Trophoblast cell (in vitro differentiated cells and primary cell): Measurements from ENCODE around the gene CCT5.

ENCODE experiments used
- DNase-seq, 2 donors: peaks; one replicate each; pipeline ENCODE4 v3.0.0-alpha.2; 2016
- H2AFZ ChIP-seq: 2 replicates; pipeline ENCODE4 v1.6.1; 2013; ENCODE audit warnings: low read length, moderate library complexity, mild to moderate bottlenecking; ENCODE audit not compliant: insufficient read depth, poor library complexity
- H2AK5ac ChIP-seq: 2 replicates; pipeline ENCODE4 v1.6.1; 2013; ENCODE audit warnings: mild to moderate bottlenecking, low read length
- H2BK120ac ChIP-seq: 2 replicates; pipeline ENCODE4 v1.6.1; 2013; ENCODE audit warnings: low read length, mild to moderate bottlenecking, moderate library complexity; ENCODE audit not compliant: insufficient read depth, poor library complexity
- H2BK12ac ChIP-seq: 2 replicates; pipeline ENCODE4 v1.6.1; 2013; ENCODE audit warnings: mild to moderate bottlenecking, low read length, moderate library complexity
- H2BK5ac ChIP-seq: 2 replicates; pipeline ENCODE4 v1.6.1; 2013; ENCODE audit warnings: low read length, low read depth, moderate library complexity, mild to moderate bottlenecking; ENCODE audit not compliant: poor library complexity
- H3K14ac ChIP-seq: 2 replicates; pipeline ENCODE4 v1.6.1; 2013; ENCODE audit warnings: mild to moderate bottlenecking, low read length
- H3K18ac ChIP-seq: 2 replicates; pipeline ENCODE4 v1.6.1; 2013; ENCODE audit warnings: mild to moderate bottlenecking, low read length
- H3K23ac ChIP-seq: 2 replicates; pipeline ENCODE4 v1.6.1; 2013; ENCODE audit warnings: low read length
- H3K27ac ChIP-seq: 2 replicates; pipeline ENCODE4 v1.5.1; 2013; ENCODE audit warnings: low read depth, mild to moderate bottlenecking, inconsistent platforms, low read length, moderate library complexity
- H3K27me3 ChIP-seq: 2 replicates; pipeline ENCODE4 v1.6.1; 2013; ENCODE audit warnings: inconsistent platforms, mild to moderate bottlenecking, low read length, moderate library complexity; ENCODE audit not compliant: insufficient read depth
- H3K36me3 ChIP-seq, 2 experiments: 1 replicate in 1 of 2; 2 replicates in 1 of 2; pipeline ENCODE4 v1.6.1; 2013; ENCODE audit warnings: low read length in 2 of 2, mild to moderate bottlenecking in 2 of 2, moderate library complexity in 1 of 2; ENCODE audit not compliant: insufficient read depth in 2 of 2, control insufficient read depth in 1 of 2
- H3K4ac ChIP-seq: 2 replicates; pipeline ENCODE4 v1.6.1; 2013; ENCODE audit warnings: low read depth, mild to moderate bottlenecking, low read length, moderate library complexity
- H3K4me1 ChIP-seq, 2 experiments: 1 replicate in 1 of 2; 2 replicates in 1 of 2; pipeline ENCODE4 v1.6.1; 2013; ENCODE audit warnings: low read length in 2 of 2, mild to moderate bottlenecking in 2 of 2, moderate library complexity in 1 of 2; ENCODE audit not compliant: insufficient read depth in 2 of 2, control insufficient read depth in 1 of 2
- H3K4me2 ChIP-seq: 2 replicates; pipeline ENCODE4 v1.6.1; 2013; ENCODE audit warnings: inconsistent platforms, mild to moderate bottlenecking, low read length, moderate library complexity
- H3K4me3 ChIP-seq: 2 replicates; pipeline ENCODE4 v1.5.1; 2013; ENCODE audit warnings: mild to moderate bottlenecking, low read depth, low read length, inconsistent platforms
- H3K79me1 ChIP-seq: one replicate; pipeline ENCODE4 v1.6.1; 2013; ENCODE audit warnings: low read length
- H3K79me2 ChIP-seq: 2 replicates; pipeline ENCODE4 v1.6.1; 2013; ENCODE audit warnings: low read length, mild to moderate bottlenecking; ENCODE audit not compliant: control insufficient read depth, insufficient read depth, poor library complexity
- H3K9ac ChIP-seq: 2 replicates; pipeline ENCODE4 v1.6.1; 2013; ENCODE audit warnings: mild to moderate bottlenecking, low read length
- H3K9me3 ChIP-seq: 2 replicates; pipeline ENCODE4 v1.6.1; 2013; ENCODE audit warnings: low read depth, mild to moderate bottlenecking, control low read depth, inconsistent platforms, low read length; ENCODE audit not compliant: insufficient read depth
- H4K12ac ChIP-seq: 2 replicates; pipeline ENCODE4 v1.6.1; 2013; ENCODE audit warnings: low read depth, mild to moderate bottlenecking, low read length, moderate library complexity
- H4K8ac ChIP-seq: 2 replicates; pipeline ENCODE4 v1.6.1; 2013; ENCODE audit warnings: low read depth, mild to moderate bottlenecking, low read length, moderate library complexity
- H4K91ac ChIP-seq: one replicate; pipeline ENCODE4 v1.6.1; 2013; ENCODE audit warnings: low read depth, mild to moderate bottlenecking, low read length, moderate library complexity
- WGBS: extraction: QIAGEN DNeasy Blood & Tissue Kit; methylation state at CpG from one replicate; pipeline ENCODE4 v1.1.7; 2013; ENCODE audit warnings: missing lambda C conversion rate; ENCODE audit not compliant: insufficient read length, insufficient coverage; ENCODE audit errors: extremely low coverage; 5-methylcytosine and 5-hydroxymethylcytosine counted together

CCT5 gene

GRCh38 chr5:10289353-10289752 is 39.3 kb downstream of the CCT5 start:
- no peaks in the 10 kb centered on the region for H3K4me1 ChIP-seq
- no peak overlapping the region for H3K4me2 ChIP-seq
- WGBS = no CpG with 5 or more reads among the region's 6 CpGs
- H3K9ac ChIP-seq = no peak overlapping the region
- no peak overlapping the region for H3K4me3 ChIP-seq
- H3K79me1 ChIP-seq = no peaks in the 10 kb centered on the region
- no peaks in the 10 kb centered on the region for H3K36me3 ChIP-seq
- H3K79me2 ChIP-seq = no peaks in the 10 kb centered on the region
- peaks cover 2% of the 10 kb centered on the region for H3K9me3 ChIP-seq
- H3K4ac ChIP-seq = no peak overlapping the region
- no peak overlapping the region for H3K18ac ChIP-seq
- no peak overlapping the region for H3K23ac ChIP-seq
- no peak overlapping the region for H2AFZ ChIP-seq
- no peak overlapping the region for H4K91ac ChIP-seq
- no peak overlapping the region for H4K8ac ChIP-seq
- H2BK5ac ChIP-seq = no peak overlapping the region
- no peak overlapping the region for H3K14ac ChIP-seq
- no peak for DNase-seq
- no peak overlapping the region for H2AK5ac ChIP-seq
- H3K27me3 ChIP-seq = no peaks in the 10 kb centered on the region
- H4K12ac ChIP-seq = no peak overlapping the region
- H2BK120ac ChIP-seq = no peak overlapping the region
- H3K27ac ChIP-seq = no peak overlapping the region
- H2BK12ac ChIP-seq = no peak overlapping the region

- Histone ChIP-seq H3K9ac (no peak overlapping the region), H4K12ac (no peak overlapping the region), H2BK12ac (no peak overlapping the region), H3K23ac (no peak overlapping the region), H3K79me2 (no peaks in the 10 kb centered on the region), H3K4me3 (no peak overlapping the region), H3K18ac (no peak overlapping the region), H3K36me3 (no peaks in the 10 kb centered on the region), H3K4me1 (no peaks in the 10 kb centered on the region), H3K4ac (no peak overlapping the region), H3K79me1 (no peaks in the 10 kb centered on the region), H3K27me3 (no peaks in the 10 kb centered on the region), H2AFZ (no peak overlapping the region), H3K14ac (no peak overlapping the region), H3K27ac (no peak overlapping the region), H3K4me2 (no peak overlapping the region), H2BK120ac (no peak overlapping the region), H3K9me3 (peaks cover 2% of the 10 kb centered on the region), H2AK5ac (no peak overlapping the region), H2BK5ac (no peak overlapping the region), H4K91ac (no peak overlapping the region), H4K8ac (no peak overlapping the region)
- no CpG with 5 or more reads among the region's 10 CpGs for WGBS
- no peak for DNase-seq
These were observed 39.9 kb downstream of the CCT5 start for GRCh38 chr5:10289991-10290390.

DNA sequence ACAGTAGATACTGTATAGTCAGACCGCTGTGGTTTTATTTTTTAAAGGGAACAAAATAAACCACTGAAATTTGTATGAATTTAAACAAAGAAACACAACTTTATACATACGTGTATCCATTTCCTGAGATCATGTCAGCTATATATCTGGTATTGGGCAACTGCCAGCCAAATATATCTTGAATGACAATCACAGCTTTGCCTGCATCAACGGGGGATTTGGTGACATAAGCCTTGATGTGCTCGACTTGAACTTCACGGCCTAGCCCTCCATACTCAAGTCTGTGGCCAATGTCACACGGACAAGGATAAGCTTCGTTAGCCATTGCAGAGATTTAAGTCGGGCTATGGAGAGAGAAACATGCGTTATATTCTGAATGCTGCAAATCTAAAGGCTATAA is 40.4 kb downstream of the CCT5 start:
- H2AFZ ChIP-seq = no peak overlapping the region
- H3K4me3 ChIP-seq = no peak overlapping the region
- H2AK5ac ChIP-seq = no peak overlapping the region
- H3K9me3 ChIP-seq = peaks cover 2% of the 10 kb centered on the region
- no peaks in the 10 kb centered on the region for H3K27me3 ChIP-seq
- H3K4ac ChIP-seq = no peak overlapping the region
- H3K23ac ChIP-seq = no peak overlapping the region
- WGBS = no CpG with 5 or more reads among the region's 9 CpGs
- H3K79me1 ChIP-seq = no peaks in the 10 kb centered on the region
- H3K4me1 ChIP-seq = no peaks in the 10 kb centered on the region
- no peaks in the 10 kb centered on the region for H3K79me2 ChIP-seq
- no peak overlapping the region for H3K4me2 ChIP-seq
- H3K27ac ChIP-seq = no peak overlapping the region
- H2BK120ac ChIP-seq = no peak overlapping the region
- H3K18ac ChIP-seq = no peak overlapping the region
- H2BK12ac ChIP-seq = no peak overlapping the region
- H4K8ac ChIP-seq = no peak overlapping the region
- no peak overlapping the region for H3K9ac ChIP-seq
- H4K12ac ChIP-seq = no peak overlapping the region
- no peaks in the 10 kb centered on the region for H3K36me3 ChIP-seq
- H2BK5ac ChIP-seq = no peak overlapping the region
- no peak for DNase-seq
- H3K14ac ChIP-seq = no peak overlapping the region
- H4K91ac ChIP-seq = no peak overlapping the region

- H2AK5ac ChIP-seq = no peak overlapping the region
- no peak overlapping the region for H3K14ac ChIP-seq
- no peaks in the 10 kb centered on the region for H3K27me3 ChIP-seq
- no peaks in the 10 kb centered on the region for H3K79me1 ChIP-seq
- H2BK5ac ChIP-seq = no peak overlapping the region
- H3K23ac ChIP-seq = no peak overlapping the region
- H3K79me2 ChIP-seq = no peaks in the 10 kb centered on the region
- H4K91ac ChIP-seq = no peak overlapping the region
- no peak overlapping the region for H3K4me3 ChIP-seq
- H3K4me2 ChIP-seq = no peak overlapping the region
- no peak overlapping the region for H3K4ac ChIP-seq
- no peak overlapping the region for H4K12ac ChIP-seq
- no peaks in the 10 kb centered on the region for H3K36me3 ChIP-seq
- H2AFZ ChIP-seq = no peak overlapping the region
- no peak overlapping the region for H3K27ac ChIP-seq
- WGBS = no CpG with 5 or more reads among the region's 9 CpGs
- H3K4me1 ChIP-seq = no peaks in the 10 kb centered on the region
- H3K9ac ChIP-seq = no peak overlapping the region
- H2BK12ac ChIP-seq = no peak overlapping the region
- H3K9me3 ChIP-seq = peaks cover 4% of the 10 kb centered on the region
- H4K8ac ChIP-seq = no peak overlapping the region
- no peak overlapping the region for H2BK120ac ChIP-seq
- no peak overlapping the region for H3K18ac ChIP-seq
- no peak for DNase-seq
These were observed 41.7 kb downstream of the CCT5 start for GRCh38 chr5:10291692-10292339.
